ENCODE results near the gene FDX2.

Gene FDX2

GRCh38 chr19:10327793-10328192 lies 12.0 kb upstream of the FDX2 start:
- TF ChIP-seq CTCF (IDR thresholded peaks at IDR 0.05; ENCODE audit: low read depth, low read length, missing control alignments): no peak
- in situ Hi-C loops (cut with HindIII; ENCODE audit: low sequenced_read_pairs): no loop called here
- no peak for DNase-seq (ENCODE audit: low read depth)
- H3K4me3 ChIP-seq (ENCODE audit: low read depth, low read length): no peak overlapping the region

GRCh38 chr19:10325732-10326131 lies 9.9 kb upstream of the FDX2 start:
- in situ Hi-C loops (cut with HindIII; ENCODE audit: low sequenced_read_pairs): no loop called here
- H3K4me3 ChIP-seq (ENCODE audit: low read depth, low read length): no peak overlapping the region
- DNase-seq (ENCODE audit: low read depth): no peak
- no peak for TF ChIP-seq CTCF (IDR thresholded peaks at IDR 0.05; ENCODE audit: low read depth, low read length, missing control alignments)

GRCh38 chr19:10321874-10322835 lies 6.3 kb upstream of the FDX2 start:
- no peak overlapping the region for H3K4me3 ChIP-seq (ENCODE audit: low read depth, low read length)
- in situ Hi-C loops (cut with HindIII; ENCODE audit: low sequenced_read_pairs): no loop called here
- TF ChIP-seq CTCF (IDR thresholded peaks at IDR 0.05; ENCODE audit: low read depth, low read length, missing control alignments): no peak
- DNase-seq (ENCODE audit: low read depth): no peak

GRCh38 chr19:10321417-10321797 lies 5.6 kb upstream of the FDX2 start:
- DNase-seq (ENCODE audit: low read depth): no peak
- H3K4me3 ChIP-seq (ENCODE audit: low read depth, low read length): no peak overlapping the region
- in situ Hi-C loops (cut with HindIII; ENCODE audit: low sequenced_read_pairs): no loop called here
- TF ChIP-seq CTCF (IDR thresholded peaks at IDR 0.05; ENCODE audit: low read depth, low read length, missing control alignments): no peak

GRCh38 chr19:10320602-10321416 lies 5.0 kb upstream of the FDX2 start:
- no peak for TF ChIP-seq CTCF (IDR thresholded peaks at IDR 0.05; ENCODE audit: low read depth, low read length, missing control alignments)
- in situ Hi-C loops (cut with HindIII; ENCODE audit: low sequenced_read_pairs): no loop called here
- H3K4me3 ChIP-seq (ENCODE audit: low read depth, low read length): no peak overlapping the region
- DNase-seq (ENCODE audit: low read depth): no peak

GRCh38 chr19:10318807-10319682 lies 3.2 kb upstream of the FDX2 start:
- H3K4me3 ChIP-seq (ENCODE audit: low read depth, low read length): no peak overlapping the region
- no peak for TF ChIP-seq CTCF (IDR thresholded peaks at IDR 0.05; ENCODE audit: low read depth, low read length, missing control alignments)
- in situ Hi-C loops (cut with HindIII; ENCODE audit: low sequenced_read_pairs): no loop called here
- DNase-seq (ENCODE audit: low read depth): no peak

Data from astrocyte of the cerebellum (primary cell).